Testis (tissue), 3 donors: ENCODE measurements around the gene SCMH1. TPM values are rescaled to one million over a fixed set of nuclear protein-coding genes. Genes with fewer than 3 reads are reported as not detected.
"Not testable (repeated sequence)": the region's sequence is repeated elsewhere in the genome, so short reads cannot be mapped to it uniquely, and the experiment has no call there.

Experiments
- DNase-seq: peaks from one replicate; pipeline ENCODE4 v3.0.0-alpha.2; 2019
- H3K27ac ChIP-seq, 2 donors: fragments of 200-600 bp; sonication (generic); one replicate each; pipeline ENCODE4 v1.5.1; 2019
- H3K27me3 ChIP-seq: fragments of 200-600 bp; sonication (generic); one replicate; pipeline ENCODE4 v1.5.1; 2019
- H3K36me3 ChIP-seq: fragments of 200-600 bp; sonication (generic); one replicate; pipeline ENCODE4 v1.5.1; 2017; ENCODE audit warnings: low read depth; ENCODE audit errors: missing control alignments
- H3K4me1 ChIP-seq: fragments of 200-600 bp; sonication (generic); one replicate; pipeline ENCODE4 v1.5.1; 2019
- H3K4me3 ChIP-seq, 2 donors: fragments of 200-600 bp; sonication (generic); one replicate each; pipeline ENCODE4 v1.5.1; 2017 to 2019
- H3K9me3 ChIP-seq: fragments of 200-600 bp; sonication (generic); one replicate; pipeline ENCODE4 v1.5.1; 2017
- CTCF ChIP-seq, 3 experiments: fragments of 450-650 bp in 2 of 3; fragments of 200-600 bp in 1 of 3; sonication (generic) in 1 of 3; IDR thresholded peaks; one replicate each; pipeline ENCODE4 v1.5.1; 2016 to 2019; ENCODE audit warnings: antibody characterized with exemption in 3 of 3, mild to moderate bottlenecking in 2 of 3, moderate library complexity in 1 of 3
- POLR2A ChIP-seq: fragments of 450-650 bp; IDR thresholded peaks from one replicate; pipeline ENCODE4 v1.6.1; 2017; ENCODE audit warnings: antibody characterized with exemption, mild to moderate bottlenecking, moderate library complexity
- WGBS, 2 donors: methylation state at CpG; one replicate each; pipeline ENCODE4 v1.1.5; 2018; 5-methylcytosine and 5-hydroxymethylcytosine counted together
- intact Hi-C: fragments of 100-400 bp; cut with DNase I; formaldehyde crosslinking; loops from one replicate; pipeline ENCODE4 v1.15.1; 2023; ENCODE audit warnings: low total_unique reads
- polyA plus RNA-seq: library from polyadenylated mRNA; stranded (reverse); fragments of 350-450 nt; fragmentation: Illumina TruSeq; extraction: RNeasy Lipid Tissue Mini Kit (QIAGEN cat#74804); gene quantifications from one replicate; pipeline ENCODE4 v1.2.3, GENCODE V29; 2014; ENCODE audit warnings: low read depth, low replicate concordance; ENCODE audit not compliant: insufficient read depth
- total RNA-seq, 2 donors: library from RNA; depleted of rRNA; stranded (reverse); fragments of >200 nt; gene quantifications; one replicate each; pipeline ENCODE4 v1.2.3, GENCODE V29; 2016

The SCMH1 gene
- total and polyA plus RNA-seq, 3 donors from 2014 or later: 60.8 to 79.7 (median 79.0) TPM

- H3K27me3 ChIP-seq: no peaks in the 10 kb centered on the region
- TF ChIP-seq CTCF (IDR thresholded peaks at IDR 0.05): no peak
- no peak for TF ChIP-seq POLR2A
- no peaks in the 10 kb centered on the region for H3K9me3 ChIP-seq
- intact Hi-C loops: no loop called here
- H3K36me3 ChIP-seq: no peaks in the 10 kb centered on the region
- no peak for DNase-seq
- H3K4me3 ChIP-seq: no peak overlapping the region
- no peaks in the 10 kb centered on the region for H3K4me1 ChIP-seq
- H3K27ac ChIP-seq: no peak overlapping the region
- 75 to 79% methylated on average over 1 of the region's 1 CpG for WGBS, 2 donors
These were observed 24.7 kb downstream of the SCMH1 start for GRCh38 chr1:41217441-41217840.

- no peak for TF ChIP-seq POLR2A
- no peak for TF ChIP-seq CTCF (IDR thresholded peaks at IDR 0.05)
- intact Hi-C loops: no loop called here
- Histone ChIP-seq H3K4me1 (no peaks in the 10 kb centered on the region), H3K27ac (no peak overlapping the region), H3K27me3 (no peaks in the 10 kb centered on the region), H3K9me3 (no peaks in the 10 kb centered on the region), H3K4me3 (no peak overlapping the region), H3K36me3 (no peaks in the 10 kb centered on the region)
- no peak for DNase-seq
These were observed 26.5 kb downstream of the SCMH1 start for GRCh38 chr1:41215623-41216022.

- TF ChIP-seq CTCF (IDR thresholded peaks at IDR 0.05) (no peak), POLR2A (no peak)
- no peak for DNase-seq
- 82 to 96% methylated on average over 1 of the region's 1 CpG for WGBS, 2 donors
- Histone ChIP-seq H3K9me3 (no peaks in the 10 kb centered on the region), H3K4me3 (no peak overlapping the region), H3K27ac (no peak overlapping the region), H3K27me3 (no peaks in the 10 kb centered on the region), H3K36me3 (no peaks in the 10 kb centered on the region), H3K4me1 (no peaks in the 10 kb centered on the region)
- intact Hi-C loops: no loop called here
These were observed 28.8 kb downstream of the SCMH1 start for GRCh38 chr1:41213341-41213740.

GRCh38 chr1:41211608-41212007 lies 30.5 kb downstream of the SCMH1 start:
- H3K9me3 ChIP-seq, H3K27ac ChIP-seq, H3K27me3 ChIP-seq, H3K36me3 ChIP-seq, DNase-seq, H3K4me1 ChIP-seq, H3K4me3 ChIP-seq, intact Hi-C loops: not testable (repeated sequence)
- WGBS, 2 donors: 94 to 96% methylated on average over 2 of the region's 2 CpGs

GRCh38 chr1:41207053-41207452 lies 35.1 kb downstream of the SCMH1 start:
- DNase-seq, H3K27ac ChIP-seq, H3K4me1 ChIP-seq, H3K9me3 ChIP-seq, H3K4me3 ChIP-seq, H3K36me3 ChIP-seq, intact Hi-C loops, H3K27me3 ChIP-seq: not testable (repeated sequence)
- 96 to 98% methylated on average over 2 of the region's 2 CpGs for WGBS, 2 donors

- Histone ChIP-seq H3K4me3 (no peak overlapping the region), H3K27me3 (no peaks in the 10 kb centered on the region), H3K27ac (no peak overlapping the region), H3K4me1 (no peaks in the 10 kb centered on the region), H3K9me3 (no peaks in the 10 kb centered on the region), H3K36me3 (no peaks in the 10 kb centered on the region)
- intact Hi-C loops: no loop called here
- no peak for TF ChIP-seq CTCF (IDR thresholded peaks at IDR 0.05)
- no peak for TF ChIP-seq POLR2A
- WGBS, 2 donors: 77 to 80% methylated on average over 3 of the region's 3 CpGs
- DNase-seq: no peak
These were observed 41.4 kb downstream of the SCMH1 start for GRCh38 chr1:41200728-41201127.
